ENCODE data around the gene UNC5CL. TPM values are rescaled to one million over a fixed set of nuclear protein-coding genes. Genes with fewer than 3 reads are reported as not detected.
A peak's percentile ranks its signal among the peaks of the same experiment; 100 is the strongest.

The UNC5CL gene
- total and polyA plus RNA-seq, 9 of the 15 experiments (the other 6 are each of a cell fraction or from before 2014, with no cell fraction given) = 0.07 to 1.8 (median 0.62) TPM; not detected in 1

DNA sequence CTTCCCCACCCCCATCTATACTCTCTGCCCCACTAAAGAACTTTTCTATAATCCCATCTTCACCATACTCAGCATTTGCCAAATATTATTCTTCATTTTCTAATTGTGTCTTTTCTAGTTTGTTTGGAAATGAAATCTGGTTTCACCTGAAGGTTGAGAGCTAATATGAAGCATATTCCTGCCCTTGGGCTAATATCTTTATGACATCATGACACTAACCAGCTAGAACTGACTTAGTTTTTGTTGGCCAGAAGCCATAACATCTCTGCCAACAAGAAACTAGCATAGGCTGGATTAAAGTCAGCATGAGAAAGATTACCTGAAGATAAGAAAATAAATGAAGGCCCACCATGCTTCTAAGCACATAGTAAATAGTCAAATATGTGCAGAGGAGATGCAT, 16.7 kb downstream of the UNC5CL start:
- CTCF ChIA-PET (ENCODE audit: low intra/inter-chr PET ratio) = no interaction called here
- no peak overlapping the region for H3K4me2 ChIP-seq (ENCODE audit: insufficient read depth, low read length)
- H4K20me1 ChIP-seq (replicated peaks; ENCODE audit: control insufficient read depth, insufficient read depth, low read length) = no peaks in the 10 kb centered on the region
- no TSS peak for BruUV-seq (replicated peaks)
- no peaks in the 10 kb centered on the region for H3K9me1 ChIP-seq (ENCODE audit: control insufficient read depth, insufficient read depth, low read length)
- no peaks in the 10 kb centered on the region for H3K36me3 ChIP-seq (ENCODE audit: control insufficient read depth, insufficient read depth, low read length)
- no peak for TF ChIP-seq SETDB1 (IDR thresholded peaks at IDR 0.05; ENCODE audit: low read length)
- no peak for TF ChIP-seq KDM4B (IDR thresholded peaks at IDR 0.05; ENCODE audit: borderline replicate concordance in 2 of 2, low read depth in 1 of 2)
- no peak for TF ChIP-seq GTF3C2 (IDR thresholded peaks at IDR 0.05; ENCODE audit: borderline replicate concordance, extremely low read depth, insufficient read length)
- no peak for TF ChIP-seq STAT5B (CRISPR knock-in tag; IDR thresholded peaks at IDR 0.05)
- TF ChIP-seq ZNF644 (tag; IDR thresholded peaks at IDR 0.05; ENCODE audit: low read depth) = no peak
- TF ChIP-seq NFIC (IDR thresholded peaks at IDR 0.05) = peak; percentile 9; the same call in 1 of the 2 replicates
- TF ChIP-seq EGR1 (conservative IDR thresholded peaks at IDR 0.05) = no peak
- no peak for TF ChIP-seq MBD2 (IDR thresholded peaks at IDR 0.05; ENCODE audit: borderline replicate concordance, low read depth)
- peaks cover 10 to 17% of the 10 kb centered on the region in 2 experiments; a peak in 3 of 5 replicates for H3K27me3 ChIP-seq (ENCODE audit: control insufficient read depth in 2 of 2, insufficient read depth in 2 of 2, low read length in 2 of 2)
- ATAC-seq (no peak), FAIRE-seq (no peak), DNase-seq (ENCODE audit: extremely low read depth in 1 of 4, low spot score in 3 of 4) (no peak)
- no peak overlapping the region for H3K27ac ChIP-seq (ENCODE audit: extremely low read depth, low read depth, low read length)
- no peak overlapping the region for H3K9ac ChIP-seq (ENCODE audit: insufficient read depth in 1 of 2, low read depth in 2 of 2, low read length in 2 of 2)
- no peaks in the 10 kb centered on the region for H3K4me1 ChIP-seq (replicated peaks in 1 of 2; ENCODE audit: control insufficient read depth in 2 of 2, insufficient read depth in 2 of 2, low read length in 2 of 2)
- no peaks in the 10 kb centered on the region for H3K9me3 ChIP-seq (replicated peaks; ENCODE audit: control insufficient read depth, insufficient read depth, low read depth, low read length)
- H3K79me2 ChIP-seq (ENCODE audit: control insufficient read depth, insufficient read depth, low read length) = no peaks in the 10 kb centered on the region
- POLR2A ChIA-PET = interaction anchor here (0.6 kb wide), 1 partner anchor 220 kb away, joined by 3 read pairs; no protein-coding TSS in a partner anchor
- no peak overlapping the region for H2AFZ ChIP-seq (ENCODE audit: low read depth, low read length)
- no peak overlapping the region for H3K4me3 ChIP-seq
- intact Hi-C loops (cut with micrococcal nuclease) = loop anchor here (10.0 kb wide), 1 partner anchor 477 kb away; no protein-coding TSS in a partner anchor
- in situ Hi-C loops (cut with MboI) = no loop called here

Data from K562 (cell line).